Measurements from ENCODE around the gene GBGT1.

The GBGT1 gene

GRCh38 chr9:133113949-133114885 lies 49.5 kb downstream of the GBGT1 start:
- no peak for DNase-seq (ENCODE audit: low read depth)

DNA sequence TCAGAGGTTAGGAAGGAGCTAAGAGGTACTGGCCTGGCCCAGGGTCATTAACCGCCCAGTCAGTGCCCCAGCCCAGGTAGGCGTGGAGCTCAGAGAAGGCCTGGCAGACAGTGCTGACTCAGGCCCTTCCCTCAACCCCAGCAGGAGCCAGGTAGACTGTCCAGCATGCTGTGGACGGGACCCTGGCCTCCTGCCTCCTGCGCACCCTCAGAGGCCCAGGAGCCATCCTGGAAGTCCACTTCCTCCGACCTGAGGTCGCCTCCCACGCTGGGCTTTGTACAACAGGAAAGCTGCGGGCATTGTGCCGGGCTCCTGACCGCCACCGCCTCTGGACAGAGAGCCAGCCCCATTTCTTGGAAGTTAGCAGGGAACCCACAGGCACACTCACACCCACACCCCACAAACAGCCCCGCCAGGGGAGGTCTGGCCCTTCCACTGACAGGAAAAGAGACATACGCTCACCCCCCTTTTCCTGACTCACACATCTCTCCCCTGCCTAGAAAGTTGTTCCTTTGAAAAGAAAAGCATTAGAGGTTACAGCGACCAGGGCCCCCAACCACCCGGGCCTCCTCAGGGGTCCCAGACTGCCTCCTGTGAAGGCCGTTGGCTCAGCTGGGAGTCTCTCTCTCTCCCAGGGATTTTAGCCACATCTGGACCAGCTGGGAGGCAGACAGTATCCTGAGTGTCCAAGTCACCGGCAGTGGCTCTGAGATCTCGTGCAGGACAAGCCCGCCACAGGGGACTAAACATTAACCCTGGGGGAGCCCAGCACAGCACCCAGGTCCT lies 50.4 kb downstream of the GBGT1 start:
- no peak for DNase-seq (ENCODE audit: low read depth)

DNA sequence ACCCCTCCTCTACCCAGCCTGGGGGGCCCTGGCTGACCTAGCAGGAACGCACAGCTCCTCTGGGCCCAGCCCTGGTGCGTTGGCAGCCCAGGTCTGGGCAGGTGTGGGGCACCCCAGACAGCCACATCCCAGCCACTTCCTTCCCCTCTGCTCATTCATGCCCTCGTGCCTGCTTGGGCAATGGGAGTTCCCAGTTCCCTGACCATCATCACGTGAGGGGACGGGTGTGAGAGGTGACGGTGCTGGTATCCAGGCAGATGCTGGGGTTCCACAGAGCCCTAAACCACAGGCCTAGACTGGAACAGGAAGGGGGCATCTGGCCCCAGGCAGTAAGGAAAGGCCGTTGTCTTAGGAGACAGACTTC lies 51.1 kb downstream of the GBGT1 start:
- no peak for DNase-seq (ENCODE audit: low read depth)

- no peak for DNase-seq (ENCODE audit: low read depth)
Measured at GRCh38 chr9:133111808-133112662, 51.7 kb downstream of the GBGT1 start.

DNA sequence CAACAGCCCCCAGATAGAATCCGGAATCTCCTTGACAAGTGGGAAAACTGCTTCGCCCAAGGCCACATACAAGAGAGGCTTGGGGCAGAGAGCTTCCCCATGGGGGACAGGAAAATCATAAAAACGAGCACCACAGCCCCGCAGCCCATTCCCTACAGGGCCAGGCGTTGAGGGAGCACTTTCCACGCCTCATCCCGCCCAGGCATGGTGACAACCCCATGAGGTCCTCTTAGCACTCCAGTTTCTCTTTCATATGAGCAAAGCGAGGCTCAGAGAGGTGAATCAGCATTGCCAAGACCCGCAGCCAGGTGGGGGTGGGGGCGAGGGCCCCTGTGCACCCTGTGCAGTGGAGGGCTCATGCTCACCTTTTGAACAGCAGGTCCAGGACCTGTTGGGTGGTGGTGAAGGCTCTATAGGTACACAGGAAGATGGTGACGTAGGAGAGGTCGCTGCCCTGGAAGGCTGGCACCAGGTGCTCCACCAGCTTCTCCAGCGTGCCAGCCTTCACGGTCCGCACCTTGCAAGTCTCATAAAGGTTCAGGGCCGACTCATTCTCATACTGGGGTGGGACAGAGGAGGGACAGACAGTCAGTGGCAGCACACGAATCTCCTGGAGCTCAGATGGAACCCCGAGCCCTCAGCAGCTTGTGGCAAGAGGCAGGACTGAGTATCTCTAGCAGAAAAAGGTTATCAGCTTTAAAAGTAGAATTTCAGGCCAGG lies 53.6 kb downstream of the GBGT1 start:
- DNase-seq (ENCODE audit: low read depth), result no peak

GRCh38 chr9:133108794-133109641 lies 54.7 kb downstream of the GBGT1 start:
- DNase-seq (ENCODE audit: low read depth), result no peak

DNA sequence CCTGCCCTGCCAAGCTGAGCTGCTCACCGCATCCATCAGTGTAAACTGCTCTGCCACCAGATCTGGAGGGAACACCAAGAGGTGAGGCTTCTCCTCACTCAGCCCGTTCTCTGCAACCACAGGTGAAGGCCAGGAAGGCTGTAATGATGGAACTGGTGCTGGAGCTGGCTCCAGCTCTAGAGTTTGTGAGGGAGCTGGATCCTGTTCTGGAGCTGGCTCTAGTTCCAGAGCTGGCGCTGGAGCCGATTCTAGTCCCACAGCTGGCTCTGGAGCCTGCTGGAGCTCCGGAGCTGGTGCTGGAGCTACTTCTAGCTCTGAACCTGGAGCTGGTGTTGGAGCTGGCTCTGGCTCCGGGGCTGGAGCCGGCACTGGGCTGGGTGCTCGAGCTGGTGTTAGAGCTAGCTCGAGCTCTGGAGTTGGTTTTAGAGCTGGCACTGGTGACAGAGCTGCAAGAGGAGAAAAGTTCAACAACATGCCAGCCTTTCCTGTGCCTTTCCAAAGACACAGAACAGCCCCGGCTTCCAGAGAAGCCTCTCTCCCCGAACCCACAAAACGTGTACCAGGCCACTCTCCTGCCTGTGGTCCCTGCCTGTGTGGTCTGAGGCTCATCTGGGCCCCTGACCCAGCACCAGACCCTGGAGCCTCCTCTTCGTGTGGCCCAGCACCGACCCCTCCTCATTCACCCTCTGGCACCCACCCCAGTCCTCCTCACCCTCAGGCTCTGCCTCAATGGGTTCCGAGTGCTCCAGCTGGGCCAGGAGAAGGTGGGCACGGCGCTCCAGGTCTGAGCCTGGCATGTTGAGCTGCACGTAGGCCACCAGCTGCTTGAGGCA lies 55.5 kb downstream of the GBGT1 start:
- no peak for DNase-seq (ENCODE audit: low read depth)

DNA sequence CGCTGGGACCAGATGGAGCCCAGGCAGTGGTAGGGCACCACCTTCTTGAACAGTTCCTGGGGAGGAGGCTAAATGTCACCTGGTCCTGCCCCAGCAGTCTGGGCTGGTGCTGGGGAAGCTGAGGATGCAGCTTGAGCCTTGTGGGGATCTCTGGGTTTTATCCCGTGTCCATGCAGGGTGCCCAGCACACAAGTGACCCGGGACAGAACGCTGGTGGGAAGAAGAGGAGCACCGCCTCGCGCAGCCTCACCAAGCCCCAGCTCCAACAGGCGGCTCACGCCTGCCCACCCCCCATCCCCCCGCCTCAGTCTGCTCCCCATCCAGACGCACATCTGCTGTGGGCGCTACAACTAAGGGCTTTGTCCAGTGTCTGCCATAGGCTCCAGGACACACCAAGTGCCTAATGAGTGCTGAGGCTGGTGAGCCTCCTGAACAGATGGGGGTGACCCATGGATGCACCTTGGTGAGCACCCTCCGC lies 56.4 kb downstream of the GBGT1 start:
- DNase-seq (ENCODE audit: low read depth), result no peak

GRCh38 chr9:133106511-133107244 lies 57.0 kb downstream of the GBGT1 start:
- no peak for DNase-seq (ENCODE audit: low read depth)

DNA sequence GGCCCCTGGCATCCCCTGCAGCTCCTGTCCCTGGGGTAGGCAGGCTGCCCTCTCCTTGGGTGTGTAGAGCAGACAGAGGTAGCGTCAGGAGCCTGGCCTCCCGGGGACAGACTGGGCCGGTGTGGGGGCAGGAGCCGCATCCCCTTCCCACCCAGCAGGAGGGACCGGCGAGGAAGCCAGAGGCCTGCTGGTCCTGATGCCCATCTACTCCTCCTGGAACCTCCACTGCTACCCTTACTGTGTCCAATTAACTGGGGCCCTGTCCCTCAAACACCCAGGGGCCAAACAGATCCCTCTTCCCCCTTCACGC lies 58.3 kb downstream of the GBGT1 start:
- no peak for DNase-seq (ENCODE audit: low read depth)

DNA sequence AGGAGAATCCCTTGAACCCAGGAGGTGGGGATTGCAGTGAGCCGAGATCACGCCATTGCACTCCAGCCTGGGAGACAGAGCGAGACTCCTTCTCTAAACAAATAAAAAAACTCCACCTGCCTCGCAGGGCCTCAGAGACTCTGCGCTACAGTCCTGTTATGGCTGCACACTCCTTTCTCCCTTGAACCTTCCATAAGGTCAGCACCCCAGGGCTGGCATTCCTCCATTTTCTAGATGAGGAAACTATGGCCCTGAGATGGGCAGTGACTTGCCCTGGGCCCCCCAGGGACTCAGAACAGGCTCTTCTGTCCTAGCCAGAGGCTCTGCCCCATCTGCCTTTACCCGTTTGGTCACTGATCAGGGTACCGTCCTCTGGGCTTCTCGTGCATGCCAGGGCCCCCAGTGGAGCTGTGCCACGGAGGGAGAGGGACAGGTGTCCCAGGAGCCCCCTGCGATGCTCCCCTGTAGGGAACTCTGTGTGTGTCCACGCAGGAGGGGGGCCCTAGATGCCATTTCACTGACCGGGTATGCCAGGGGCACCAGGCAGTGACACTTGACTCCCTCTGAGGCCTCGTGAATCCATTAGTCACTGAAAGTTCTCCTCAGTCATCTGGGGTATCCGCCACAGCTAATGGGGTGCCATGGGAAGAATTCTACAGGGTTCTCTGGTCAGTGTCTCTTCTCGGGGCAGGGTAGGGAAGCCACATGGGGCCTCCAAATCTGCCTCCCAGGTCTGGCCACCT lies 58.8 kb downstream of the GBGT1 start:
- DNase-seq (ENCODE audit: low read depth), result no peak

DNA sequence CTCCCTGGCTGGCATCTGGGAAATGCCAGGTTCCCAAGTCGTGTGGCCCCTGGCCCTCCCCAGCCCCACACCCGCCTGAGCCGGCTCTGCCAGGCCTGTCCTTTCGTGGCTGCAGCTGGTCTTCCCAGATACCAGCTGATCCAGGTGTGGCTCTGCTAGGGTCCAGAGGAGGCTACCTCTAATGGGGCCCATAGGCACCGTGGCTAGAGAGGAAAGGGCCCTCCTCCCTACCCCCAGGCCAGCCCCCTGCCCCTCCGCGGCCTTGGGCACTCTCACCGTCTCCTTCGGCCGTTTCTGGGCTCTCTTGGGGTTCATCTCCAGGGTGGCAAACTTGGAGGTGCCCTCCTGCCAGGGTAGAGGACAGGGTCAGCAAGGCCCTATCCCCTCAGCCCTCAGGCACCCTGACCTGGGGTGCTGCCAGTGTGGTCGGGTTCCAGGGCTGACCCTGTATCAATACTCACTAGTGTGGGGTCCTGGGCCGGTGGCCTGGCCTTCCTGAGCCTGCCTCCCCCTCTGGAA lies 59.7 kb downstream of the GBGT1 start:
- no peak for DNase-seq (ENCODE audit: low read depth)

- peak; percentile 36 for DNase-seq (ENCODE audit: low read depth)
Measured at GRCh38 chr9:133103183-133103986, 60.3 kb downstream of the GBGT1 start.
